DMS153 treated with DMSO at 0.1 percent for 48 hours (cell line): Measurements from ENCODE around the gene ABCC4.

ENCODE experiments used
- DNase-seq: peaks from one replicate; lab custom pipeline; 2025; ENCODE audit not compliant: unreplicated experiment; lab: John Stamatoyannopoulos, UW

Gene ABCC4

DNA sequence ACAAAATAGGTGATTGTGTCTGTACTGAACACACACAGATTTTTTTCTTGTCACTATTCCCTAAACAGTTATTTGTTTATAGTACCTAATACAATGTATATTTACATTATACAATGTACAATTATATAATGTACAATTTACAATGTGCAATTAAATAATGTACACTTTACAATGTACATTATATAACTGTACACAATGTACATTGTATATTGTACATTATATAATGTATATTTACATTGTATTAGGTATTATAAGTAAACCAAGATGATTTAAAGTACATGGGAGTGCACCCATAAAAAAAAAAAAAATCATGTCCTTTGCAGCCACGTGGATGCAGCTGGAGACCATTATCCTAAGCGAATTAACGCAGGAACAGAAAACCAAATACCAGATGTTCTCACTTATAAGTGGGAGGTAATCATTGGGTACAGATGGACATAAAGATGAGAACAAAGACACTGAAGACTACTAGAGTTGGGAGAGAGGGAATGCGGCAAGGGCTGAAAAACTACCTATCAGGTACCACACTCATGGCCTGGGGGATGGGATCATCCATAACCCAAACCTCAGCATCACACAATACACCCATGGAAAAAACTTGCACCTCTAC is 68.1 kb downstream of the ABCC4 start:
- no peak for DNase-seq

DNA sequence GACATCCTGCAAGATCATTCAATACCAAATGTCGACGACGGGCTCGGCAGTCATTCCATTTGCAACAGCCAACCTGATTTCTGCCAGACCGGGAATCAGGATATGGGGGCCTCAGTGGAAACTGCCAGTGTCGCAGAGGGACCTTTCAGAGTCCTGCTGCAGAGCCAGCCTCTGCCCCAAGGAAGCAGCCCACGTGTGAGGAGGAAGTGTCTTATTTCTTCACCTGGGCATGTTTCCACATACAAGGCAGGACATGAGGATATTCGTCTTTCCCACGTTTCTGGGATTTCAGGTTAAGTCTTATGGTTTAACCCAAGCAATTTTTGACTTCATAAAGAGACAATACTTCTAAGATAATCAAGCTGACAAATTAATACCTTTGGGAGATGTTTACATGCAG is 69.9 kb downstream of the ABCC4 start:
- no peak for DNase-seq

DNA sequence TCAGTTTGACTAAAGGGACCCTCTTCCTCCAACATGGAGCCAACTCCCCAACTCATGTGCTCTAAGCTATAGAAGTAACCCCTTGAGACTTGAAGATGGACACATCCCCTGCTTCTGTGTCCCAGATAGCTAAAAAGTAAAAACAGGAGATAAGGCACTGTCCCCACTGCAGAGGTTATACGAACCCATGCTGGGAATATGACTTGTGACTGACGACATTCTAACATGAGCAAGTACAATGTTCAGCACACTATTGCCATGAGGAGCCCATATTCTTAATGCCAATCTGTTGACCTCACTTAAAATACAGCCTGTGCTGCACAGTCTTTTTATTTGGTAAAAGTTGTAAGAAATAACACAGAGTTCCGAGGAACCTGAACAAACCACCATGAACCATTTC is 71.4 kb downstream of the ABCC4 start:
- DNase-seq: no peak

DNA sequence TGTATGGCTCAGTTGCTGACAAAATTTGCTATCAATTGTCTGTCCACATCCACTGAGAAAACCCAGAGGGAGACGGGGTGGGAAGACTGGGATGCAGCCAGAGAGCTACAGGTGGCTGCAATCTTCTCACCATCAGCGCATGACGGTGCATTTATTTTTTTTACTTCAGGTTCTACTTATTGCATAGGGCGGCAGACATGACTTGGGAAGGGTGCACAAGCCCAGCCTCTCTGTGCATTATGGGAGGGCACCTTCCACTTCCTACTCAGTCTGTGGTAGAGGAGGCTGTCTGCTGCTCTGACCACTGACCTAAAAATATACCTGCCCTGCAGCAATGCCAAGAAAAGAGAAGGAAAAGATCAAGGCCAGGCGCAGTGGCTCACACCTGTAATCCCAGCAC is 73.1 kb downstream of the ABCC4 start:
- no peak for DNase-seq

DNA sequence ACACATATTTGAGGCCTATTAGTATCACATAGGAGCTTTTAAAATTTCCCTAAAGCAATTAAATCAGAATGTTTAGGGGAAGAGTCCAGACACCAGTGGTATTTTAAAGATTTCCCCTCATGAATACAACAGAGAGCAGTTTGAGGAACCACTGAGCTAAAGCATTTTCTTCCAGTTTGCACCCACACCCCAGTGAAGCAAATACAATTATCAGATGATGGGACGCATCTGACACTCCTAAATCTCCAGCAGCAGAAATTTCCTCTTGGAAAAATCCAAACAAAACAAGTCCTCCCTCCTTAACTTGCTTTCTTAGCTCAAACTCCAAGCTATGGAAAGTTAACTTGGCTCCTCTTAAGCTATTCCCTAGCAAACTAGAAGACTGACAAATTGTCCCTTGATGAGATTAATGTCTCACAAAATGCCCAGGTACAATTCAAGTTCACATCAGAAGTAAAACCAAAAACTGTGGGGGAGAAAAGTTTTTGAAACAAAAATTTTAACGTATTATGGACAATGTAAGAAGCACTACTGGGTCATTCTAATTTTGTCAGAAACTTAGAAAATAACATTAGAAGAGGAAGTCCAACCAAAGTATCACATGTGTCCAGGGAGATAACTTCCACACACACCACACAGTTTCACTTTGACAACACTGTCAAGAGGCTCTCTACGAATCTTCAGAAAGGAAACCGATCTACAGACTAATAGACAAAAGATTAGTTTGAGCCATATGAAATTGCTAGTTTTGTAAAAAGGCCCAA is 74.1 kb downstream of the ABCC4 start:
- DNase-seq: no peak

DNA sequence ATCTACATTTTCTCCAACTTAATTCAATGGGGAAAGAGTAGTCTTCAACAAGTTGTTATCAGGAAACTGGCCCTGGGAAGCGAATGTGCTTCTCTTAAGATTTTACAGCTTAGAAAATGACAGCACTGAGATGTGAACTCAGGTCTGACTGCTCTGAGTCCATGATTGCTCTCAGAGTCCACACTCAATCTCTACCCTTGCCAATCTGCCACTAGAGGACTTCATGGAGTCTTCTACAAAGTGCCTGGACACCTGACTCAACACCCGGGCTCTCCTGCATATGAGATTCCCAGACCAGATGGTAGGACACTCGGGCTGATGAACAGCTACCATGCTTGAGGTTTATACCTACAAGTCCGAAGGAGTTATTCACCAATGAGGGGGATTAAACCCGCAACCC is 74.8 kb downstream of the ABCC4 start:
- DNase-seq: no peak

DNA sequence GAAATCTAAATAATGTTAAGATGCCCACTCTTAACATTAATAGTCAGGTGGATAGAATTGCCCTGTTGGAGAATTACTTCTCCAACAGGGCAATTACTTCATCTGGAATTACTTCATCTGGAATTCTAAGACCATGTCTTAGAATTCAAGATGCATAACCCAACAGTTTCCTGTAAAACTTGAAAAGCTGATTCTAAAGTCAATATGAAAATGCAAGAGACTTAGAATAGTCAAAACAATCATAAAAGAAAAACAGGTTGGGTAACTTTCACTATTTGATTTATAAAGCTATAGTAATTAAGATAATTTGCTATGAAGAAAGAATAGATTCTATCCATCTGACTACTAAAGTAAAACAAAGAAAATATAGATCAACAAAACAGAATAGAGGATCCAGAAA is 75.2 kb downstream of the ABCC4 start:
- no peak for DNase-seq

DNA sequence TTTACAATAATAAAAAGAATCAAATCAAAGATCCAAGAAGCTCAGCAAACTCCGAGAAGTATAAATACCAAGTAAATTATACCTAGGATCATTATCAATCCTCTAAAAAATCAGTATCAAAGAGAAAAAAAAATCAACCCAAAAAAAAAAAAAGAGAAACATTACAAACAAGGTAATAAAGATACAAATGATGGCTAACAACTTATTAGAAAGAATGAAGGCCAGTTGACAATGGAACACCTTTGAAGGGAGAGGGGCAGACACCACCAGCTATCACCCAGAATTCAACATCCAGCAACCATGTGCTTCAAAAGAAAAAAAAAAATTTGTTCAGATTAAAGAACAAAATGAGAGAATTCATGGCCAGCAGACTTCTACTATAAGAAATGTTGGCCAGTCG is 77.2 kb downstream of the ABCC4 start:
- no peak for DNase-seq

DNA sequence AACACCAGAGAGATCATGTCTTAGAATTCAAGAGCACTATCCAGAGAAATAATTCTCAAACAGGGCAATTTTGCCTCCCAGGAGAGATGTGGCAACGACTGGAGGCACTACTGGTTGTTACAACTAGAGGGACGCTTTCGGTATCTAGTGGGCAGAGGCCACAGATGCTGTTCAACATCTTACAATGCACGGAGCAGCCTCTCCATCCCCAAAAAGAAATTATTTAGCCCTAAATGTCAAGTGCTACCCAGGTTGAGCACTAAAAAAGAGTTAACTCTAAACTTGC is 78.6 kb downstream of the ABCC4 start:
- no peak for DNase-seq

DNA sequence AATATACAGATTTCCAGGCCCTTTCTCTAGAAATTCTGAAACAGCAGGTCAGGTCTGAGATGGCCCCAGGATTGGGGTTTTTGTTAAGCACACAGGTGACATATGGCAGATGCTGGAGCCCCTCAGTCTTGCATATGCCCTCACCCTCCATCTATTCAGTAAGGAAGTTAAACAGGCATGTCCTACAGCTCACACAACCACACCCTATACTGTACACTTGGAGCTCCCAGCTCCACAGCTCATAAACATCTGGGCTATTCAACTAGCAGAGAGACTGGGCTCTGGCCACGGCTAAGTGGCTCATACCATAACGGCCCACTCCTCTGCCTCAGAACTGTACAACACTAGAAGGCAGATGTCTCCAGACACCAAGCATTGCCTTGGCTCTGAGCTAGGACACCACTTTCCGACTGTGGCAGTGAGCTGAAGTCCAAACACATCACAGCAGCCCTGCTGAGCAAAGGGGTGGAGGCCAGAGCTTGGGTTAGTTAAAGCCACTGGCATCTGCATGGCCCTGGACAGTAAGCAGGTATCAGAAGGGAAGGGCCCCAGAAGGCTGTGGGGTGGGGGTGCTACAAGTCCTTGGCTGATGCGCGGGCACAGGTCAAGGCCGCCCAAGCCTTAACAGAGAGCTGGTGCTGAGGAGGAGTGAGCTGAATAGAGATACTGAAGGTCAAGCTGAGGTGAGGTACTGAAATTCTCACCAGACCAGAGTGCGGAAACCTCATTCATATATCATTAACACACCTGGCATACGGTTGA is 79.1 kb downstream of the ABCC4 start:
- DNase-seq: no peak

DNA sequence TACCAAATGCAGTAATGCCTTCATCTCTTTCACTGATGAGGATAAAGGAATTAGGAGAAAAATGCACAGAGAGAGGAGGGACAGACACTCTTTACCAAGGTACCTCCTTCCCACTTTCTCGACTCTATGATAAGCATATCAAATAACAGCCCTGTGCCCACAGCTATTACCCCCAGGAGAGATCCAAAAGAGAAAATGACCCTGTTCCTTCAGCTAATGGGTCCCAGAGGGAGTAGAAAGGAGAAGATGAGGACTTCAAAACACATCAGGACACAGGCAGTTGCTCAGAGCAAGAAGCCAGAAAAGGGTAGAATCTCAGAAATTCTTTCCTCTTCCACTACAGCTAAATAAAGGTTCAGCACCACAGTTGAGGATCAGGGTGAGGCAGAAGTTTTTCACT is 80.6 kb downstream of the ABCC4 start:
- DNase-seq: no peak

DNA sequence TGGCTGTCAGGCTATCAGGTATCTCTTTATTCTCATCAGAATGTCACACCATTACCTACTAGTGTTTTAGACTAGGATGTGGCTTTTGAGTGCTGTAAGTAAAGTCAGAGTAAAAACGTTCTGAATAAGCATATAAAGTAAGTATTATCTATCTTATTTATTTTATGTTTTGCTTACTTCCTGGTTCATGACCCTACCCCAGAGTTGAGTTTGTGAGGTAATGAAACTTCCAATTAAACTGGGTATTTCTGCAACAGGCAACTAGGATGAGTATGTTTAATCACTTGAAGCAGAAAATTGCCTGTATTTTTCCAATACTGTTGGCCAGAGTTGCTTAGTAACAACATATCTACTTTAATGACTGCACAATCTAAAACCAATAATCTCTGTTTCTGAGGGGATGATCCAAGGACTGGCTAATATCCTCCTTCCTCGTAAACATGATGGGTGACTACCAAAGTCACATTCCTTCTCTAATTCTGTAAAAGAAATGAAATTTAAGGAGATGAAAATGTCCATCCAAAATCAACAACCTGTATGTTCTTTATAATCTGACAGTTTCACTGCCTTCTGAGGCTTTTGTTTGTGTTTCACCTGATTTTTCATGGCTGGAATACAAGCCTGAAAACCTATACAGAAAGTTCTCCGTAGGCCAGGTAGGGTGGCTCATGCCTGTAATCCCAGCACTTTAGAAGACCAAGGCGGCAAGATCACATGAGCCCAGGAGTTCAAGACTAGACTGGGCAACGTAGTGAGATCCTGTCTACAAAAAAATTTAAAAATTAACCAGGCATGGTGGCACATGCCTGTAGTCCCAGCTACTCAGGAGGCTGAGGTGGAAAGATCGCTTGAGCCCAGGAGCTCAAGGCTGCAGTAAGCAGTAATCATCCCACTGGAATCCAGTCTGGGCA is 83.1 kb downstream of the ABCC4 start:
- no peak for DNase-seq

DNA sequence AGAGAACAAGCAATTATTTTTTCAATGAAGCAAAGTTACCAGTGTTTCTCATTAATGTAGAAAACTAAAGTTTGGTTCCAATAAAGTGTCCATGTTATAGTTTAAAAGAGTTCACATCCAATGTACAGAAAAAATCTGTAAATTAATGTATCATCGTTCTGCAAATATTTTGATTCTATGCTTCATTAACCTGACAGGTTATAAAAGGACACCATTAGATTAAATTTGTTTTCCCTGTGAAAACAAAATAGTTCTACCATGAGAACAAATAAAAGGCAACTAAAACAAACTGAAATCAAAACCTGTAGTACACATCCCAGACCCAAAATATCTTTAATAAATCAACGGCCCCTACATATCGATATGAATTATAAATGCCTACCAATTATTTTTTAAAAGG is 85.1 kb downstream of the ABCC4 start:
- DNase-seq: no peak

DNA sequence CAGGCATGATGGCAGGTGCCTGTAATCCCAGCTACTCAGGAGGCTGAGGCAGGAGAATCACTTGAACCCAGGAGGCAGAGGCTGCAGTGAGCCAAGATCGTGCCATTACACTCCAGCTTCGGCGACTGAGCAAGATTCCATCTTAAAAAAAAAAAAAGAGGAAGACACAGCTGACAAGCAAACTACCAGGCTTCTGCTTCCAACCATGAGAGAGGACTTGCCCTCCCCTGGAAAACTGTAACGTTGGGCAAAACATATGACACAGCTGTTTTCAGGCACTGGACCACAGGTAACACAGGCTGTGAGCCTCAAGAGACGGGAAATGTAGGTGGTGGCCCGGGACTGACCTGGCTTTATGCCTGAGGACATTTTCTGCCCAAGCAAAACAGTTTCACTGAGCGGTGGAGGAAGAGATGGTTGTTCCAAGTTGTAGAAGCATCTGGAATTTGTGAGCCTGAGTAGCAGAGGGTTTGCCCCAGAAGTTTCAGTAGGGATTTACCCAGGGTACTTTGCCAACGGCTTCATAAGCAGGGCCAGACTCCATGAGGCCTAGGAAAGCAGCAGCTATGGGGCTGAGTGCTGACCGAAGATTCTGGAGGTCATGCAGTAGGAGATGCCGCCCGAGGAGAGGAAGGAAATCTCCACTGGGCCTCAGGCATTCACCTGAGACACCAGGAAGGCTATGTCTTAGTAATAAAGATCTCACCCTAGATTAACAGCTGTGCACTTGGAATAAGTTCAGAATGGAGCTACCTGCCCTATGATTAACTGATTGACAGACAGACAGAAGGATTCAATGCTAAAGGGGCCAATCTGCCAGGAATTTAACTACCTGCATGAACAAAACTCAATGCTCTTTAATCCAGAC is 88.0 kb downstream of the ABCC4 start:
- DNase-seq: no peak

DNA sequence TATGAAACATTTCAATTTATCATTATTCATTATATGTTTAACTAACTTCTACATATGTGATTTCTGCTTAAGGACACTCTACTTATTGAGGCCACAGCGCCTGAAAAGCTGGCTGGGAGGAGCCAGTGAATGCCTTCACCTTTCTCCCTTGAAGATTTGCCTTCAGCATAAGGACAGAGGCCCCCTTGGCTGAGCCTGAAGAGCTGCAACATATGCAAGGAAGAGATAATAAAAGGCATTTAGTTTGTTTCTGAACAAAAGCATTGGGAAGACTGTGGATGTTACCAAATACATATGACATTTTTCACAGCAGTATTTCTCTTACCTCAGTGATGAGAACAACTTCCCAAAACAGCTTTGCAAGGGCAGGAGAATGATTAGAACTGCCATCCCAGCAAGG is 92.1 kb downstream of the ABCC4 start:
- DNase-seq: no peak

DNA sequence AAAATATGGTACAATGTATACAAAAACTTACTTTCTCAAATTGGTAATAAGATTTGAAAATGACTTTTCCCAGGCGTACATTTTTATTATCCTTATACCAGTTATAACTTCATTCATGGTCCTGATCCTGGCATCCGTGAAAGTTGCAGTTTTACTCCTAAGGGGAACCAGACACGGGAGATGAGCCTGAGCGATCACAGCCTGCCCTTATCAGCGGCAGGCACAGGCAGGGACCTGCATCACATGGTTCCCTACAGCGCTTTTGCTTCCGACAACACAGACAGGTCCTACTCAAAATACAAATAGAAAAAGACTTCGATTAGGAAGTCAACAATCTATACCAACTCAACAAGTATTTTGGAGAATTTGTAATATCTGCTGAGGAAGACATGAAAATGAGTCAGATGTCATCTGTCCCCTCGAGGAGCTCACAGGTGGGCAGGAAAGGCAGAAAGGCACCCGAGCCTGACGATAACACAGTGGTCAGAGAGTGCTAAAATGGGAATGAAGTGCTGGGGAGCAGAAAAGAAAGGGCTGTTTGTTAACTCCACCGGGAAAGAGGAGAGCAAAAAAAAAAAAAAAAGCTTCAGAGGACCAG is 93.4 kb downstream of the ABCC4 start:
- no peak for DNase-seq

DNA sequence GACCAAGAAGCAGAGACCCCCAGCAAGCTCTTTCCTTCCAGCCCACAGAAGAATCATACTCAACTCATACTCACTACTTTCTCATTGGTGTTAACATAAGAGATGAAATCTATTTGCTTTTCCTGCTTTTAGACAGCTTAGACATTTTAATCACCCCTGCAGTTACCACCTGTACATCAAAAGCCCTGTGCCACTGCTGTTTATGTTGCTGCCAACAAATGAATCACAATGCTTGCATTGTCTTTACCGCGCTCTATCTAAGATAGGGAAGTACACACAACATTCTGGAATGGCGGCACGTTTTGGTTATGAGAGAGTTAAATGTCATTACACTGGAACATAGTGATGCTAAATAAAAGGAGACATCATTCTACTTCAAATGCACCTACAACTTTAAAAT is 95.1 kb downstream of the ABCC4 start:
- DNase-seq: no peak

DNA sequence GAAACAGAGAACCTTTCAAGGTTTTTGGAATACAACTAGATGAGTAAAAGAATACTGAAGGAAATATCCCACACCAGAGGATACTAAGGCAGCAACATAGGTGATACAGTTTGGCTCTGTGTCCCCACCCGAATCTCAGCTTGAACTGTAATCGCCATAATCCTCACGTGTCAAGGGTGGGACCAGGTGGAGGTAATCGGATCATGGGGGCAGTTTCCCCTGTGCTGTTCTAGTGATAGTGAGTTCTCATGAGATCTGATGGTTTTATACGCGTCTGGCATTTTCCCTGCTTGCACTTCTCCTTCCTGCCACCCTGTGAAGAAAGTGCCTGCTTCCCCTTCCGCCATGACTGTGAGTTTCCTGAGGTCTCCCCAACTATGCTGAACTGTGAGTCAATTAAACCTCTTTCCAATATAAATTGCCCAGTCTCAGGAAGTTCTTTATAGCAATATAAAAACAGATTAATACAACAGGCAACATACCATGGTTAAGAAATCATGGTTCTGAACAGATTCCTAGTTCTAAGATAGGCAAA is 97.0 kb downstream of the ABCC4 start:
- no peak for DNase-seq

DNA sequence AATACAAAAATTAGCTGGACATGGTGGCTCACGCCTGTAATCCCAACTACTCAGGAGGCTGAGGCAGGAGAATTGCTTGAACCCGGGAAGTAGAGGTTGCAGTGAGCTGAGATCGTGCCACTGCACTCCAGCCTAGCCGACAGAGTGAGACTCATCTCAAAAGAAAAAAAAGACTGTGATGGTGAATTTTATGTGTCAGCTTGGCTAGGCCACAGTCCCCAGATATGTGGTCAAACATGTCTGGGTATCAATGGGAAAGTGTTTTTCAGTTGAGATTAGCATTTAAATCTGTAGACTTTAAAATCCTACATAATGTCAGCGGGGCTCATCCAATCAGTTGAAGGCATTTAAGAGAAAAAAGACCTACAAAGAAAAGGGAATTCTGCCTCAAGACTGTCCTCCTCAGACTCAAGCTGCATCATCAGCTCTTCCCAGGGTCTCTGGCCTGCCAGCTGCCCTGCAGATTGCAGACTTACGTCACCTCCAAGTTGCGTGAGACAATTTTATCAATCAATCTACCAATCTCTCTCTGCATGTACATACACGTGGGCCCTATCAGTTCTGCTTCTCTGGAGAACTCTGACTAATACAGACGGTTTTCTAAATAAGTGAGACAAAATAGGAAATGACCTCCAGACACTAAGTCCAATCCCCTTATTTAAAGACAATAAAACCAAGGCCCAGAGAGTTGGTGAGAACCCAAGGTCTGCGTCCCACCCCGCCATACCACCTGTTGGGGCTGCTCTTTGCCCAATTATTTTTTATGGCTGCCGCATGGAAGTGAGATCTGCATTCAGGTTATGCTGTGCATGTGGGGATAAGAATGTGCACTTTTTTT is 99.2 kb downstream of the ABCC4 start:
- DNase-seq: no peak
